Kidney (tissue), 14 donors: Measurements from ENCODE around the gene RAP1GAP2. TPM values are rescaled to one million over a fixed set of nuclear protein-coding genes. Genes with fewer than 3 reads are reported as not detected.
"Not testable (repeated sequence)": the region's sequence is repeated elsewhere in the genome, so short reads cannot be mapped to it uniquely, and the experiment has no call there.

Experiments
- DNase-seq, 5 donors: peaks; one replicate each; pipeline ENCODE4 v3.0.0-alpha.2; 2013 to 2020
- FAIRE-seq: peaks from 2 replicates; lab custom pipeline; 2012; peaks lifted over from hg19 to GRCh38; lab: Jason Lieb, UNC
- H3K27ac ChIP-seq, 2 donors: one replicate each; pipeline ENCODE4 v1.7.0; 2013; ENCODE audit warnings: low read depth in 2 of 2, low read length in 2 of 2, inconsistent platforms in 1 of 2
- H3K27me3 ChIP-seq: one replicate; pipeline ENCODE4 v1.7.1; 2013; ENCODE audit warnings: low read length, inconsistent platforms; ENCODE audit not compliant: control insufficient read depth, insufficient read depth
- H3K36me3 ChIP-seq, 3 donors: one replicate each; pipeline versions ENCODE4 v1.7.0 to v1.7.1; 2013; ENCODE audit warnings: low read length in 3 of 3, control low read depth in 1 of 3, inconsistent platforms in 1 of 3; ENCODE audit not compliant: insufficient read depth in 3 of 3, control insufficient read depth in 2 of 3
- H3K4me1 ChIP-seq, 3 donors: one replicate each; pipeline versions ENCODE4 v1.7.0 to v1.7.1; 2013; ENCODE audit warnings: low read length in 3 of 3, inconsistent platforms in 1 of 3, low read depth in 1 of 3; ENCODE audit not compliant: control insufficient read depth in 2 of 3, insufficient read depth in 2 of 3
- H3K4me3 ChIP-seq, 3 donors: one replicate each; pipeline versions ENCODE4 v1.7.0 to v1.8.1; 2013; ENCODE audit warnings: low read length in 3 of 3, control low read depth in 1 of 3, inconsistent platforms in 1 of 3
- H3K9ac ChIP-seq, 3 donors: one replicate each; pipeline versions ENCODE4 v1.7.0 to v1.7.1; 2013; ENCODE audit warnings: low read length in 3 of 3, control low read depth in 1 of 3, inconsistent platforms in 1 of 3
- H3K9me3 ChIP-seq, 3 donors: one replicate each; pipeline versions ENCODE4 v1.7.0 to v1.7.1; 2013; ENCODE audit warnings: low read length in 3 of 3, control low read depth in 1 of 3, inconsistent platforms in 1 of 3; ENCODE audit not compliant: control insufficient read depth in 2 of 3, insufficient read depth in 1 of 3
- intact Hi-C: fragments of 100-400 bp; cut with DNase I; formaldehyde crosslinking; loops from one replicate; pipeline ENCODE4 v1.11.1; 2022
- polyA plus RNA-seq: library from polyadenylated mRNA; stranded (reverse); fragments of 350-450 nt; fragmentation: Illumina TruSeq; extraction: RNeasy Lipid Tissue Mini Kit (QIAGEN cat#74804); gene quantifications from one replicate; pipeline ENCODE4 v1.2.3, GENCODE V29; 2014; ENCODE audit warnings: low read depth, low replicate concordance; ENCODE audit not compliant: insufficient read depth
- total RNA-seq: library from RNA; stranded (reverse); fragmentation: NEBNext Ultra II Directional; extraction: Animal tissue kit (Norgen Biotek cat#: 25700); gene quantifications from one replicate; pipeline ENCODE4 v1.2.1, GENCODE V29; 2021
- TF ChIP-seq, protein P1 (sequence below): IDR thresholded peaks from 3 replicates; pipeline ENCODE4 v1.5.1; 2012; ENCODE audit warnings: mild to moderate bottlenecking, moderate library complexity, borderline replicate concordance; ENCODE audit not compliant: insufficient read depth; ENCODE audit errors: extremely low read depth
- donor health status: control.
- donor health status: control.
- donor health status: control.
- donor health status: control.
- donor health status: control.
- donor health status: DM: yes; HTN: yes; CAD: no.
- donor health status: Normal renal cell carcinoma (clear cell type).

Gene RAP1GAP2
- total and polyA plus RNA-seq, 2 donors from 2014 or later: 6.8 to 46.2 TPM

DNA sequence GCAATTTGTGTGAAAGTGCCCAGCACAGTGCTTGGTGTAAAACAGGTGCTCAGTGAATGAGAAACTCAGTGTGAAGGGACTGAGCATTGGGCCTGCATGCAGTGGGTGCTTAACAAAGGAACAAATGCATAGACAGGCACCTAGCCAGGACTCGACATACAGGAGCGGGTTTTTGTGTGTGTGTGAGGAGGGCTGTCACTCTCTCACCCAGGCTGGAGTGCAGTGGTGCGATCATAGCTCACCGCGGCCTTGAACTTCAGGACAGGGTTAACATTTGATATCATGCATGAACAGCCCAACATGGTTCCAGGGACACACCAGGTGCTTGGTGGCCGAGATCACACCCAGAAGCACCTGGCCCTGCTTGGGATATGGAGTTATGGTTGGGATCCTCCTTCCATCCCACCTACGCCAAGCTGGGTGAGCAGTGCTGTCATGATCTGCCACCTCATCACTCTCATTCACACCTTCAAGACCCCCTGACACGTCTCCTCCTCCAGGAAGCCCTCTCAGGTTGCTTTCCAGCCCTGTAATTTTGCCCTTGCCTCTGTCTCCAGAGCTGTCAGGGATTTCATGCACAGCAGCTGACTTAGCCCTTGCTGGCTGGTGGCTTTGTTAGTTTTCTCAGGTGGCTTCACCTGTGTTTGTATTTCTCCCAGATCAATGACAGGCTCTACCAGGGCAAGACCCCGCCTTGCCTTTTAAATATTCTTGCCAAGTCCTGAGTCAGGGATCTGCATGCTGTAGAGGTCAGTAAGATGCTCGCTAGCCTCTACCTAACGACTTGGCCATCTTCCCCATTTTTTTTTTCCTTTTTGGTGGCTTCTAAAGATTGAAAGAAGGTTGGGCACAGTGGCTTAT lies 200.8 kb downstream of the RAP1GAP2 start:
- intact Hi-C loops: no loop called here
- H3K27me3 ChIP-seq: no peaks in the 10 kb centered on the region
- H3K4me1 ChIP-seq: no peaks in the 10 kb centered on the region
- peaks cover 0 to 4% (median 3%) of the 10 kb centered on the region in 3 donors for H3K36me3 ChIP-seq
- H3K27ac ChIP-seq: no peak overlapping the region
- H3K9ac ChIP-seq: no peak overlapping the region
- DNase-seq: no peak
- TF ChIP-seq, protein P1, sequence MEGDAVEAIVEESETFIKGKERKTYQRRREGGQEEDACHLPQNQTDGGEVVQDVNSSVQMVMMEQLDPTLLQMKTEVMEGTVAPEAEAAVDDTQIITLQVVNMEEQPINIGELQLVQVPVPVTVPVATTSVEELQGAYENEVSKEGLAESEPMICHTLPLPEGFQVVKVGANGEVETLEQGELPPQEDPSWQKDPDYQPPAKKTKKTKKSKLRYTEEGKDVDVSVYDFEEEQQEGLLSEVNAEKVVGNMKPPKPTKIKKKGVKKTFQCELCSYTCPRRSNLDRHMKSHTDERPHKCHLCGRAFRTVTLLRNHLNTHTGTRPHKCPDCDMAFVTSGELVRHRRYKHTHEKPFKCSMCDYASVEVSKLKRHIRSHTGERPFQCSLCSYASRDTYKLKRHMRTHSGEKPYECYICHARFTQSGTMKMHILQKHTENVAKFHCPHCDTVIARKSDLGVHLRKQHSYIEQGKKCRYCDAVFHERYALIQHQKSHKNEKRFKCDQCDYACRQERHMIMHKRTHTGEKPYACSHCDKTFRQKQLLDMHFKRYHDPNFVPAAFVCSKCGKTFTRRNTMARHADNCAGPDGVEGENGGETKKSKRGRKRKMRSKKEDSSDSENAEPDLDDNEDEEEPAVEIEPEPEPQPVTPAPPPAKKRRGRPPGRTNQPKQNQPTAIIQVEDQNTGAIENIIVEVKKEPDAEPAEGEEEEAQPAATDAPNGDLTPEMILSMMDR: no peak
- H3K9me3 ChIP-seq: no peaks in the 10 kb centered on the region
- no peak overlapping the region for H3K4me3 ChIP-seq
- no peak for FAIRE-seq

DNA sequence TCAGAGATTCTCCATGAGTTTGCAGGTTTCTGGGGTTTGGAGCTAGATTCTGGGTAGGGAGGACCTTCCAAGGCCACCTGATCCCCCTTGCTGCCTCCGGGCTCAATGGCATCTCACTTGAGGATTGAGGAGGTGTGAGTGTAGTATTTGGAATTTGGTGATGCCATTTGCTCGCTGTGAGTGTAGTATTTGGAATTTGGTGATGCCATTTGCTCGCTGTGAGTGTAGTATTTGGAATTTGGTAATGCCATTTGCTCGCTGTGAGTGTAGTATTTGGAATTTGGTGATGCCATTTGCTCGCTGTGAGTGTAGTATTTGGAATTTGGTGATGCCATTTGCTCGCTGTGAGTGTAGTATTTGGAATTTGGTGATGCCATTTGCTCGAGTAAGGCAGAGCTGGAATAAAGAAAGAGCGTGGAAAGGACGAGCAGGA lies 202.2 kb downstream of the RAP1GAP2 start:
- H3K27me3 ChIP-seq, FAIRE-seq, H3K9ac ChIP-seq, H3K9me3 ChIP-seq, H3K36me3 ChIP-seq, H3K4me3 ChIP-seq, H3K27ac ChIP-seq, intact Hi-C loops, H3K4me1 ChIP-seq, DNase-seq: not testable (repeated sequence)

DNA sequence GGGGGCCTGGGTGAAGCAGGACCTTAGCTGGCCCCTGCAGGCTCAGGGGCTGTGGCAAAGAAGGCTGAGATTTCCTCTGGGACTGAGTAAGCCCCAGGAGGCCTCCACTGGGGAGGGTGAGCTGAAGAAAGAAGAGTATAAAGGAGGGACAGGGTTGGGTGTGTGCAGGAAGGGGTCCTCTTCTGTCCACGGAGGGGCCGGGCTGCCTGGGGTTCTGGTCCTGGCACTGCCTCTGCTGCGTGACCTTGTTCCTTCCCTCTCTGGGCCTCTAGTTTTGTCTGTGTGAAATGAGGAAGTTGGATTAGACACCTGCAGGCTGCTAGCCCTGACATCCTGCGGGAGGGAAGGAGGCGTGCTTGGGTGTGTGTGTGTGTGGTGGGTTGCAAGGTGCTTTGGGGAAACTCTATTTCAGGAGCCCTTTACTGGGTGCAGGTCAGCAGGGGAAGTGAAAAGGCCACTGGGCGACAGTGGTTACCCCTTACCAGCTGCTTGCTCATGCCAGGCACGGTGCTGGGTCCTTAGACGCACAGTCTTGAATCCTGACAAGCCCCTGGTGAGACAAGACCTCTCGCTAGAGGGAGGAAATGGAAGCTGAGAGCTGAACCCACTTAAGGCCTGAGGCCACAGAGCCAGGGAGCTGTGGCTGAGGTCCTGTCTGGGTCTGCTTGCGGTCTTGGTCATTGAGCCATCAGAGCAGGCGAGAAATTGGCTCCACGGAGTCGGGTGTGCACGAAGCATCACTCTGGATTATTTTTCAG lies 206.5 kb downstream of the RAP1GAP2 start:
- Histone ChIP-seq H3K27me3 (no peaks in the 10 kb centered on the region), H3K9ac (peak overlapping the region in 1 of 3 donors; percentile 78), H3K4me3 (no peak overlapping the region), H3K9me3 (no peaks in the 10 kb centered on the region), H3K27ac (no peak overlapping the region), H3K4me1 (peaks cover 0 to 22% (median 8%) of the 10 kb centered on the region in 3 donors), H3K36me3 (peaks cover 0 to 3% (median 0%) of the 10 kb centered on the region in 3 donors)
- TF ChIP-seq, protein P1: no peak
- intact Hi-C loops: no loop called here
- DNase-seq (peak in 2 of 5 donors; percentile 15 to 72), FAIRE-seq (no peak)
